Measurements from ENCODE around the gene PITPNC1. TPM values are rescaled to one million over a fixed set of nuclear protein-coding genes. Genes with fewer than 3 reads are reported as not detected.

The PITPNC1 gene
- total and polyA plus RNA-seq, 8 donors: 9.7 to 21.9 (median 11.3) TPM

DNA sequence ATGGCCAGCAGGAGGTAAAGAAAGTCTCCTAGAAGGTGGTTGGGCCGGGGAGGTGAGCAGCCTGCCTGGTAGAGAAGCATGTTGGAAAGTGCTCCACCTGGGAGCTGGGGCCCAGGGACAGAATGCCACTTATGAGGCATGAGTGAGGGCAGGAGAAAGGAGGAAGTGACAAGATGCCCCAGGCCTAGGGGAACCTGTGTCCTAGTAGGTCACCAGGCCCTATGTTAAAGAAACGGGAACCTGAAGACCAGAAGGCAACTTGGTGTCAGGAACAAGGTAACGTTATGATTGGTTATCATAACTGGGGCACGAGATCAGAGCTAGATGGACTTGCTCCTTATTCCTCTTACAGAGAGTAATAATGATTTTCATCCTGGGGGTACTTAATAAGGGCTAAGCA, 34.3 kb downstream of the PITPNC1 start:
- DNase-seq: no peak
- intact Hi-C loops (cut with DNase I): no loop called here
- no peak overlapping the region for H3K4me3 ChIP-seq
- no peaks in the 10 kb centered on the region for H3K27me3 ChIP-seq
- no peak overlapping the region for H3K27ac ChIP-seq
- no peaks in the 10 kb centered on the region for H3K9me3 ChIP-seq
- H3K4me1 ChIP-seq: peaks cover 4 to 6% of the 10 kb centered on the region in 2 donors
- ATAC-seq: peak; percentile 26
- no peaks in the 10 kb centered on the region for H3K36me3 ChIP-seq
- TF ChIP-seq, protein P1, sequence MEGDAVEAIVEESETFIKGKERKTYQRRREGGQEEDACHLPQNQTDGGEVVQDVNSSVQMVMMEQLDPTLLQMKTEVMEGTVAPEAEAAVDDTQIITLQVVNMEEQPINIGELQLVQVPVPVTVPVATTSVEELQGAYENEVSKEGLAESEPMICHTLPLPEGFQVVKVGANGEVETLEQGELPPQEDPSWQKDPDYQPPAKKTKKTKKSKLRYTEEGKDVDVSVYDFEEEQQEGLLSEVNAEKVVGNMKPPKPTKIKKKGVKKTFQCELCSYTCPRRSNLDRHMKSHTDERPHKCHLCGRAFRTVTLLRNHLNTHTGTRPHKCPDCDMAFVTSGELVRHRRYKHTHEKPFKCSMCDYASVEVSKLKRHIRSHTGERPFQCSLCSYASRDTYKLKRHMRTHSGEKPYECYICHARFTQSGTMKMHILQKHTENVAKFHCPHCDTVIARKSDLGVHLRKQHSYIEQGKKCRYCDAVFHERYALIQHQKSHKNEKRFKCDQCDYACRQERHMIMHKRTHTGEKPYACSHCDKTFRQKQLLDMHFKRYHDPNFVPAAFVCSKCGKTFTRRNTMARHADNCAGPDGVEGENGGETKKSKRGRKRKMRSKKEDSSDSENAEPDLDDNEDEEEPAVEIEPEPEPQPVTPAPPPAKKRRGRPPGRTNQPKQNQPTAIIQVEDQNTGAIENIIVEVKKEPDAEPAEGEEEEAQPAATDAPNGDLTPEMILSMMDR (IDR thresholded peaks at IDR 0.05): no peak

GRCh38 chr17:67412032-67412431, 35.0 kb downstream of the PITPNC1 start:
- intact Hi-C loops (cut with DNase I): no loop called here
- H3K4me1 ChIP-seq: peaks cover 4 to 6% of the 10 kb centered on the region in 2 donors
- no peak overlapping the region for H3K4me3 ChIP-seq
- no peaks in the 10 kb centered on the region for H3K36me3 ChIP-seq
- ATAC-seq: no peak
- H3K27ac ChIP-seq: no peak overlapping the region
- TF ChIP-seq, protein P1 (IDR thresholded peaks at IDR 0.05): no peak
- no peaks in the 10 kb centered on the region for H3K27me3 ChIP-seq
- no peaks in the 10 kb centered on the region for H3K9me3 ChIP-seq
- DNase-seq: no peak

- no peaks in the 10 kb centered on the region for H3K27me3 ChIP-seq
- DNase-seq: no peak
- no peak overlapping the region for H3K4me3 ChIP-seq
- H3K27ac ChIP-seq: no peak overlapping the region
- TF ChIP-seq, protein P1 (IDR thresholded peaks at IDR 0.05): no peak
- peaks cover 4 to 6% of the 10 kb centered on the region in 2 donors for H3K4me1 ChIP-seq
- no peak for ATAC-seq
- intact Hi-C loops (cut with DNase I): no loop called here
- no peaks in the 10 kb centered on the region for H3K36me3 ChIP-seq
- H3K9me3 ChIP-seq: no peaks in the 10 kb centered on the region
These were observed 35.9 kb downstream of the PITPNC1 start for GRCh38 chr17:67412941-67413340.

DNA sequence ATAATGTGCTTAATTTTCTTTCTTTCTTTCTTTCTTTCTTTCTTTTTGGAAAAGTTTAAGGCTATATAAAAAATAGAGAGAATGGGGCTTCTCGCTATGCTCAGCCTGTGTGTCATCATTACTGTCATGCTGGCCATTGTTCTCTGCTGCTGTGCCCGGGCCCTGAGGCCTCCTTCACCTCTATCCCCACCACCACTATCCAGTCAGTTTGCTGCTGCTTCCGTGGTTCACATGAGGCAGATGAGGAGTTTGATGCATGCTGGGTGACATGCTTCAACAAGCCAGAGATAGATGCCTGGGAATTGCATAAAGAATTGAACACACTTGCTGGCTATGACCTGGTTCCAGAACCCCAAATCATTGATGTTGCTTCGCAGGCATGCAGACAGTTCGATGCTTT, 36.3 kb downstream of the PITPNC1 start:
- peaks cover 4 to 6% of the 10 kb centered on the region in 2 donors for H3K4me1 ChIP-seq
- no peak overlapping the region for H3K4me3 ChIP-seq
- DNase-seq (no peak), ATAC-seq (no peak)
- no peaks in the 10 kb centered on the region for H3K27me3 ChIP-seq
- intact Hi-C loops (cut with DNase I): no loop called here
- no peaks in the 10 kb centered on the region for H3K9me3 ChIP-seq
- no peak overlapping the region for H3K27ac ChIP-seq
- TF ChIP-seq, protein P1 (IDR thresholded peaks at IDR 0.05): no peak
- H3K36me3 ChIP-seq: no peaks in the 10 kb centered on the region

DNA sequence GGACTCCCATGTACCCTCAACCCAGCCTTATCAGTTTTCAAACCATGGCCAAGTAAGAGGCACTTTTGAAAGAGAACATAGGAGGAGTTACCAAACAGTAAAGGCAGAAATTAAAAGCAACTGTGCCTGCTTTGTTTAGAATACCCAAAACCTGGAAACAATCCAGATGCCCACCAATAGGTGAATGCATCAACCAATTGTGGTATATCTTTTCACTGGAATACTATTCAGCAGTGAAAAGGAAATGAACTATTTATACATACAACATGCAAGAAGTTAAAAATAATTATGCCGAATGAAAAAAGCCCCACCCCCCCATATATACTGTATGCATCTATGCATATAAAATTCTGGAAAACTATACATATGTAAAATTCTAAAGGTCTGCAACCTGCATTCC, 37.0 kb downstream of the PITPNC1 start:
- TF ChIP-seq, protein P1 (IDR thresholded peaks at IDR 0.05): no peak
- intact Hi-C loops (cut with DNase I): no loop called here
- no peak for DNase-seq
- H3K4me1 ChIP-seq: peaks cover 4 to 6% of the 10 kb centered on the region in 2 donors
- H3K27ac ChIP-seq: no peak overlapping the region
- no peak overlapping the region for H3K4me3 ChIP-seq
- ATAC-seq: no peak
- H3K36me3 ChIP-seq: no peaks in the 10 kb centered on the region
- no peaks in the 10 kb centered on the region for H3K9me3 ChIP-seq
- H3K27me3 ChIP-seq: no peaks in the 10 kb centered on the region
